ENCODE measurements around the gene WNK2.

The WNK2 gene

DNA sequence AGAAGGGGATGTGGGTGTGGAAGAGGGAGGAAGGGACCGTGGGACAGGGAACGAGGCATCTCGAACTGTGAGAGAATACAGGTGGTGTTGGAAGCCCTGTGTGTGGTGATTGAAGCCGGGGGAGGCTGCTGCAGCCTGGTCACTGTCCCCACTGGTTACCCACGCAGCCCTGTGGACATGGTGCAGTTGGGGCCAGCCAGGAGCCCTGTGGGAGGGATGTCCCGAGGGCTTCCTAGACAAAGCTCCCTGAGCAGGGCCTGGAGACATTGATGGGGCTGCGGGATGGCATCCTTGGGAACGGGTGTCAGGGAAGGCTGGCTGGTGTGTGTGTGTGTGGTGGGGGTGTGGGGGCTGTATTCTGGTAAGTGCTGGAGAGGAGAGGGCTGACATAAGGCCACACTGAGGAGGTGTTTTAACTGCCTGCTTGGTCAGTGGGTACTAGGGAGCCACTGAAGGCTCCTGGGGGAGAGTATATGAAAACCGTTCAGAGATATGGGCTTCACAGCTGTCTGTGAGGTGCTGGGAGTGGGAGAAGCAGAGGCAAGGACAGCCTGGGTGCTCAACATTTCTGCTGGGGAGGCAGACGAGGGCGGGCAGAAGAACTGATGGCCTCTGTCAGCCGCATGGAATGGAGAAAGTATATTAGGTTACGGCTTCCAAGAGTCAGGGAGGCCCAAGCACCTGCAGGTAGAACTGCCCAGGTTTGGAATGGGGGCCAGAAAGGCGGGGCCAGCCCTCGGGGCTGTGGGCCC lies 20.0 kb downstream of the WNK2 start:
- DNase-seq = no peak

DNA sequence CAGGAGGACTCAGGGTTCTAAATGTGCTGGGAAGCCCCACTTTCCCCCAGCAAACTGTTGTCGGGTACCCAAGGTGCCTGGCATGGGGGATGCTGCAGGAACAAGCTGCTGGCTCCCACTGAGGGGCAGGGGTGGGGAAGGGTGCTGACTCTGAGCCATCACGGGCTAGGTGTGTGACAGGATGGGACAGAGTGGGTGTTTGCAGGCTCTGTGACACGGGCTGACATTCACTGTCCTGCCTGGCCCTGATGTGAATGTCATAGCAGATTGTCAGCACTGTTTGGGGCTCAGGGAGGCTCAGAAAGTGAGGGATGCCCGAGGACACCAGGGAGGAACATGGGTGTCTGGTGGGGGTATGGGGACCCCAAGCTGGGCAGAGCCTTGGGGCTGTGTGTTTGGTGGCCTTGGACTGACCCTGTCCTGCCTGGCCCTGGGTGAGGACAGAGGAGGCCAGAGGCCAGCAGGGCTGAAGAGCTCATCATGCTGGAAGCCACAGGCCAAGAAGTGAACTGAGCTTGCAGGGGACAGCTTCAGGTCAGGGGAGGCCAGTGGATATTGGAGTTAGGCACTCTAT lies 20.6 kb downstream of the WNK2 start:
- no peak for DNase-seq

DNA sequence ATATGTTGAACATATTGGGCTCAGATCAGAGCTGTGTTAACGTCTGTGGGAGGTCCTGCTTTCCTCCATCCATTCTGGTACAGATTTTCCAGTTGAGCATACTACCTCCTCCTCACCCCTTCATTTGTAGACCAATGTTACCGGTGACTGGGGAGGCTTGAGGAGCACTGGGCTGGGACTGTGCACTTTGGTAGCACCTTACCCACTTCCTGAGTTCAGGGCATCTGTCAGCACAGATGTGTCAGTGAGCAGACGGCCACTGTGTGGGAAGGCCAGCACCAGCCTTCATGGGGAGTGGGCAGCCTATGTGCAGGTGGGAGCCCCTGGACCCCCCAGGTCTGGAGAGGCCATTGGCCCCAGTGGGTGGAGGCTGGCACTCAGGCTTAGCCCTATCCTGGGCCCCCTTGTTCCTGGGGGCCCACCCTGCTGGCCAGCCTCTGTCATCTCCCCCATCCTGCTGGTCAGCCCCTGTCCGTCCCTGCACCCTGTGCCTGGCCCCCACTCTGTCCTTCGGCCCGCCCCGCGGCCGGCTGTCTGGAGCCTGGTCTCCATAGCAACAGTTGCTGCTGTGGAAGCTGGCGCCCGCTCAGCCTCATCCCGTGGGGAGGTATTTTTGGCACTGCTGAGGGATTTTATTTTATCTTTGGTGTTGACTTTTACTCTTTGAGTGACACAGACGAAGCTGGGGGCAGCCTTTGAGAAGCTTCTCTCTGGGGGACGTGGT lies 21.3 kb downstream of the WNK2 start:
- no peak for DNase-seq

DNA sequence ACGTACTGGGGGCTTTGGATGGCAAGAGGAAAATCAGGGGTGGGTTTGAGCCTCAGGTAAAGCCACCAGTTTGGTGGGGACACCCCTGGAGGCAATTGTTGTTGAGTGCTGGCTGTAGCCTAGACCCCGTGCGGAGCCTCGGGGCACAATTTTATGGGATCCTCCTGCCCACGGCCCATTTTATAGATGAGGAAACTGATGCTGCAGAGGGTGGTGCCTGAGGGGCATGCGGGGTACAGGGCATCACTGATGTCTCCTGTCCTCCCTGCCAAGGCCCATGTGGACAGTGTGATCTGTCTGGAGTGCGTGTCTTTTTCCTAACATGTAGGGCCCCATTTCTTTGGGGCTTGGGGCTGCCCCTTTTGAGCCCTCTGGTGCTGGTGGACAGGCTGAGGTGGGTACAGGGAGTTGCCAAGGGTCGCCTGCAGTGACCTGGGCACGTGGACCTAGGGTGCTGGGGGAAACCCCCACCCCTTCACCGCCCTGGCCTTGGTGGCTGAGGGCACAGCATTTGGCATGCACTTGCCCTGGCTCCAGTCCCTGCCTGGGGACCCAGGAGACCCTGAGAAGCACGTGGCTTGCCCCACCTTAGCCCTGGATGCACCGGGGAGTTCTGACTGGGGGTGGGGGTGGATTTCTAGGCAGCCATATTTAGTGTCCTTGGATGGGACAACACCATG lies 22.1 kb downstream of the WNK2 start:
- no peak for DNase-seq

DNA sequence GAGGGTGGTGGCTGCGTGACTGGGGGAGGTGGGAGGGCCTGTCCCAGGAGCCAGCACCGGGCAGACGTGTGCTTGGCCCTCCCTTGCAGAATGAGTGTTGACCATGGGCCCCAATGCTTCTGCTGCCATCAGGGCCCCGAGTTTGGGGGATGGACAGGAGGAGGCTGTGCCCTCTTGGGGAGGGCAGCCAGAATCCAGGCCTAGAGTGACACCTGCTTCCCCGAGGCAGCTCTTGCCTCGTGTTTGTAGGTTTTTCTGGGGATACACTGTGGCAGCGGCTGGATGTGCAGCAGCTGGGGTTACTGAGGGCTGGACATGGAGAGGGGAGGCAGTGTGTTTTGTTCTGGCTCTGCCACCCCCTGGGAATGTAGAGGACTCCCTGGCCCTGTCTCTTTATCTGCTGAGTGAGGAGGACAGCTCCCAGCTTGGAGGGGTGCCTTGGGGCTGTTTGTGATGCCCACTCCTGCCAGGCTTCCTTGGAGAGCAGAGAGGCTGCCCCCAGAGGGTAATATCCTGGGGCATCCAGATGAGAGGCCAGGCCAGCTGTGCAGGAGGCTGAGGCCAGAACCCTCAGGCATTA lies 22.7 kb downstream of the WNK2 start:
- DNase-seq = no peak

DNA sequence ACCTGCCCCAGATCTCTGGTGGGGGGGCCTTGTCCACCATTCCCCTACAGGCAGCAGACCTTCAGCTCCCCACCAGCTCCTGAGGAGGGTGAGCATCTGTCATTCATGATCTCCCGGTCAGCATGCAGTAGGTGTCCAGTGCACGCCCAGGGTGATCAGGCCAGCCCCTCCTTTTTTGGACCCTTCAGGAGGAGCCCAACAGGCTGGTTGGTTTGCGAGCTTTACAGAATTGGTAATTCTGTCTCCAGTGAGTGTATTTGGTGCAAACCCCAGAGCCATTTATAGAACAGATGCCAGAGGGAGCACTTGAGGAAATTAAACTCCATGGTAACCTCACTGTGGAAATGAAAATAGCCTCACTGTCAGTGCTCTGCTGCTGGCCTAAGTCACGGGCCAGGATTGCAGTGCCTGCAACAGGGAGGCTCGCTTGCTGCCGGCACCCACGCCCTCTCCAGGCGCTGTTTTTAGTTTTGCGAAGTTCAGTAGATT lies 23.4 kb downstream of the WNK2 start:
- DNase-seq = no peak

DNA sequence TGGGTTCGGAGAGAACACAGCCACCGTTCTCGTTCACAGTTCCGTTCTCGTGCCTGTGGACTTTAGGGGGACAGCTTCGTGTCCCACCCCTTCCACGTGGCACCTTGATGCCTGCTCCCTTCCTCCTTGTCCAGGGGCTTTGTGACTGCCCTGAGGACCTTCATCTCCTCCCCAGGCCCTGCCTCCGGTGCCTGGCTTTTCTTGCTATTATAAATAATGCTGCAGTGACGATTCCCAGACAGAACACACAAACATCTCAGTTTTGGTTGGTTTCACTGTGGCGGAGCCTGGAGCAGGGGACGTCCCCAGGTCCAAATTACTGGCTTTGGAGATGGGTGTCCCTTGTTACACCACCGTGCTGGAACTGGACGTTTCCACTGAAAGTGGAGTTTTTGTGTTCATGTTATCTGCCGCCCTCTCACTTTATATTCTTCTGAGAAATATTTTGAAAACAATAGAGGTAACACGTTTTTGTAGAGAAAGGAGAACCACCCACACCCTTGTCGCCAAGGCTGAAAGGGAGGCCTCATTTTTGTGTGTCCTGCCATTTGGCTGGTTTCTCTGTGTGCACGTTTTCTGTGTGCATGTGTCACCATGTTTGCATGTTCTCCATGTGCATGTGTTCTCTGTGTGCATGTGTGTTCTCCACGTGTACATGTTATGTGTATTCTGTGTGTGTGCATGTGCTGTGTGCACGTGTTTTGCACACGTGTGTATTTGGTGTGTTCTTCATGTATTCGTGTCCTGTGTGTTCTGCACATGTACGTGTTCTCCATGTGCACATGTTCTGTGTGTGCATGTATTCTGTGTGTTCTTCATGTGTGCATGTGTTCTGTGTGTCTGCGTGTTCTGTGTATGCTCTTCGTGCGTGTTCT lies 24.2 kb downstream of the WNK2 start:
- DNase-seq = no peak

DNA sequence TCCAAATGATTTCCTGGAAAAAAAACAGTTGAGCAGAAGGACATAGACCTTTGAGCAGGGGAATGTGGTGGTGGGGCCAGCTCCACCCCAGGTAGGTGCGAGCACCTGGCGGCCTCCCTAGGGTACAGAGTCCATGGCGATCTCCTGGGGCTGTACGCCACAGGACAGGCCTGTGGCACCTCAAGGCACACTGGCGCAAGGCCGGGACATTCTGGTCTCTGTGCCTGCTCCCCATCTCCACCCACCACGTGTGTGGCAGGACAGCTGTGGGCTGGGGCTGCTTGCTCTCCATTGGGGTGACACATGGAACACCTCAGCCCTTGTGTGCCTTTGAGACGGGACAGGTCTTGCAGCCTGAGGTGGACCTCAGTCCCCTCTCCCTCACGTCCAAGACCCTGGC lies 25.2 kb downstream of the WNK2 start:
- no peak for DNase-seq

DNA sequence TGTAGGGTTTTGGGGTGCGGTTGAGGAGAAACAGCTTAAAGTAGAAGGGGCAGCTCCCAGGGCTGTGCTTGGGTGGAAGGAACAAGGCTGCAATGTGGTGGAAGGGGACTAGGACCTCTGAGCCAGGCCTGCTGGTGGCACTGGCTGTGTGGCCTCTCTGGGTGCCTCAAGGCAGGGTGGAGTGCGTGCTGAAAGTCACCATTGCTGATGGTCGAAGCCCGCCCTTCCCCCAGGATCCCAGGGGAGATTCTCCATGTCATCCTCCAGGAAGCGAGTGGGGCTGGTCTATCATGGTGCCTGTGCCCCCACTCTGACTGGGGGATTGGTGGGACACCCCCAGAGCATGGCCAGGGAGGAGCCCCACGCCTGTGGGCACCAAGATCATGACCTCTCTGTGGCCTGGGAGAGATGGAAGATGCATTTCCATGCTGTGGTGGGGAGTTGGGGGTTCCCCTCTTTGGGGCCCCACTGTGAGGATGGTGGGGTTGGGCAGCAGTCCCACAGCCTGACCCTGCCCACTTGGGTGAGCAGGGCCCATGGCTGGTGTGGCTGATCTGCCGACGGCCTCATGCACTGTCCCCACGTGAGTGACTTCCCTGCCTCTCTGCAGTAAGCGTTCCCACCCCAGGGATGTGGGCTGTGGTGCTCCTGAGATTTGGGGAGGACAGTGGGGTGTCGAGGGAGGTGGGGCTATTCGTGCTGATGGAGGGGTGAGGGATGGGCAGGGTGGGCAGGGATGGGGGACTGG lies 25.8 kb downstream of the WNK2 start:
- no peak for DNase-seq

DNA sequence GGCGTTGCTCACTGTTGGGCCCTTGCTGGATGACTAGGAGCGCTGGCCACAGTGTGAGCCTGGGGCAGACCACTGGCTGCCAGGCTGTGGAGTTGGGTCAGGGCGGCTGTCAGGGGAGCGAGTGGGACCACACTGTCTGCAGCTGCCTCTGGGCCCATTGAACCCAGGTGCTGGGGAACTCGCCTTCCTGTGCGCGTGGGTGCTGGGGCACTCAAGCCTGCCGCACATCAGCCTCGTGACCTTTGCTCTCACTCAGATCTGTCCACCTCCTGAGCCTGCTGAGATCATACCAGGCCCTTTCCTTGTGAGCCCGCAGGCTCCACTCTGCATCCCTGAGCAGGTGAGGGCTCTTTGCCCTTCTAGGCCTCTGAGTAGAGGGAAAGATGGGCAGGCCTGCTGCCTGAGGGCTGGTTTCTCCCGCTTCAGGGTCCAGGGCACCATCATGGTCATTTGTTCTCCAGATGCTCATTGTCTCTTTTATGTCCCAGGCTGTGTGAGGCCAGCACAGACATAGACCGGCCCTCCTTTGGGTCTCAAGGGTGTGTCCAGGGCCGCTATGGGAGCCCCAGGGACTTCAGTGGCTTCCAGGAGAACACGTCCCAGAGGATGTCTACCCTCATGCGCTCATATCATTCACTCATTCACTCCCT lies 26.5 kb downstream of the WNK2 start:
- DNase-seq = no peak

DNA sequence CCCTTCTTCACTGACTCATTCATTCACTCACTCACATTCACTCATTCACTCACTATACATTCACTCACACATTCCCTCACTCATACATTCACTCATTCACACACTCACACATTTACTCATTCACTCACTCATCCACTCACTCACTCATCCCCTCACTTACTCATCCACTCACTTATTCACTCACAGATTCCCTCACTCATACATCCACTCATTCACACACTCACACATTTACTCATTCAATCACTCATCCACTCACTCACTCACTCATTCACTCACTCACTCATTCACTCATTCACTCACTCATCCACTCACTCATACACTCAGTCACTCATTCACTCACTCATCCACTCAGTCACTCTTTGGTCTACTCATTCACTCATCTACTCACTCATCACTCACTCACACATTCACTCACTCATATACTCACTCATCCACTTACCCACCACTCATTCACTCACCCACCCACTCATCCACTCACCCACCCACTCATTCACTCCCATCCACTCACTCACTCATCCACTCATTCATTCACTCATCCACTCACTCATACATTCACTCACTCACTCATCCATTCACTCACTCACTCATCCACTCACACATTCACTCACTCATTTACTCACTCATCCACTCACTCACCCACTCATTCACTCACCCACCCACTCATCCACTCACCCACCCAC lies 27.2 kb downstream of the WNK2 start:
- no peak for DNase-seq

DNA sequence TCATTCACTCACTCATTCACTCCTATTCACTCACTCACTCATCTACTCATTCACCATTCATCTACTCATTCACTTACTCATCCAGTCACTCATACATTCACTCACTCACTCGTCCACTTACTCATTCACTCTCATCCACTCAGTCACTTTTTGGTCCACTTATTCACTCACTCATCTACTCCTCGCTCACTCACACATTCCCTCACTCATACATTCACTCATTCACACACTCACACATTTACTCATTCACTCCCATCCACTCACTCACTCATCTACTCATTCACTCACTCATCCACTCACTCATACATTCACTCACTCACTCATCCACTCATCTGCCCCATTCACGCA lies 27.7 kb downstream of the WNK2 start:
- no peak for DNase-seq

DNA sequence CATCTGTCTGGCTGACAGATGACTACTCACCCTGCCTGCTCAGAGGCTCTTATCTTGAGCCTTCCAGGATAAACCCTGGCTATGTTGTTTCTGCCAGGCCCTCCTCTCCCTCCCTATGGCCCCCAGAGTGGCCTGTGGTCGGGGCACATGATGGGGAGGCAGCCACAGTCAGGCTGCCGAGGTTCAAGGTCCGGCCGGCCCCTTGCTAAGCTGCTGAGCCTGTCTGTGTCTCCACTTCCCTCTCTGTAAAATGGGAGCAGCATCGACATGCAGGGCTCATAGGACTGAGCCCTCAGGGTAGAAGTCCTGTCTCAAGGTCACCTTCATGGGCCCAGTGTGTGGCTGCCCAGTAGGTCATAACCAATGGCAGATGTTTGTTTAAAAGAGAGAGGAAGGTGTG lies 28.5 kb downstream of the WNK2 start:
- no peak for DNase-seq

DNA sequence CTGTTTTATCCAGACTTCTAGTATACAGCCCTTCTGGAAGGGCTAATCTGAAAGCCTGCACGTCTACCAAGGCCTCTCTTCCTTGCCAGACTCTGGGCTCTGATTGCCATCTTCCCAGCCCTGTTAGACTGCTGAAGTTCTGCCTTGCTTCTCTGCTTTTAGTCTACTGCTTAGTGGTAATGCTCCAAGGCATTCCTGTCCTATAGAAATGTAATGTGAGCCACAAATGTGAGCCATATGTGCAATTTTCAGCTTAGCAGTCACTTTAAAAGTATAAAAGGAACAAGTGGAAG lies 32.1 kb downstream of the WNK2 start:
- DNase-seq = no peak

DNA sequence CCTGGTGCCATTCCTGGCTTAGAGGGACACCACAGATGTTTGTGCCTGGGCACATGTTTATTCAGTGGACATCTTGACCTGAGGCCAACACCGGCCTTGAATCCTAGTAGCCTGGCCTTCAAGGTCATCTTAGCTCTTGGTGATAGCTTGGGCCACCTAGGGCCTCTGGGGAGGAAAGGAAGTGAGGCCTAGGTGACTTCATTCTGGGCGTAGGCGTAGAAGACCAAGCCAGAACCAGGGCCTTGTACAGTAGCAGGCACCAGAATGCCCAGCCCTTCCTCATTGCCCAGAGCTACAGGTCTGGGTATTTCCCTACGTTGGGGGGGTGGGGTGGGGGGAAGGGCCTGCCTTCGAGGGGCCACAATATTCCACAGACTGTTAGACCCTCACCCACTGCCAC lies 33.8 kb downstream of the WNK2 start:
- DNase-seq = peak; percentile 12

DNA sequence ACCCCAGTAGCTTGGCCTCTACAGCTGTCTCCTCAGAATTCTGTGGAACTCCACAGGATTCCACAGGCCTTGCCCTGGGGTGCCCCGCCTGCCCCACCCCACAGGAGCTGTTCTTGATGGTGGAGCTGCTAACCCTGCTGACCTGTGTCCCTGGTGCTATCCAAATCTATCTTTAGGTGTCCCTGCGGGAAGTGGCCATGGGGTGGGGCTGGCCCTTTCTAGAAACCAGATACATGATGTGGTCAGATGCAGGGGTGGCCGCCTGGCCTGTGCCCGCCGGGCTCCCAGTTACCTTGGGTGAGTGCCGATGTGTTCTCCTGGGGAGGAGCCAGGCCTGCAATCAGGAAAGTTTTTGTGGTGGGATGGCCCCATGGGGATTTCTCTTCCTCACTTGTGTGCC lies 34.2 kb downstream of the WNK2 start:
- DNase-seq = no peak

DNA sequence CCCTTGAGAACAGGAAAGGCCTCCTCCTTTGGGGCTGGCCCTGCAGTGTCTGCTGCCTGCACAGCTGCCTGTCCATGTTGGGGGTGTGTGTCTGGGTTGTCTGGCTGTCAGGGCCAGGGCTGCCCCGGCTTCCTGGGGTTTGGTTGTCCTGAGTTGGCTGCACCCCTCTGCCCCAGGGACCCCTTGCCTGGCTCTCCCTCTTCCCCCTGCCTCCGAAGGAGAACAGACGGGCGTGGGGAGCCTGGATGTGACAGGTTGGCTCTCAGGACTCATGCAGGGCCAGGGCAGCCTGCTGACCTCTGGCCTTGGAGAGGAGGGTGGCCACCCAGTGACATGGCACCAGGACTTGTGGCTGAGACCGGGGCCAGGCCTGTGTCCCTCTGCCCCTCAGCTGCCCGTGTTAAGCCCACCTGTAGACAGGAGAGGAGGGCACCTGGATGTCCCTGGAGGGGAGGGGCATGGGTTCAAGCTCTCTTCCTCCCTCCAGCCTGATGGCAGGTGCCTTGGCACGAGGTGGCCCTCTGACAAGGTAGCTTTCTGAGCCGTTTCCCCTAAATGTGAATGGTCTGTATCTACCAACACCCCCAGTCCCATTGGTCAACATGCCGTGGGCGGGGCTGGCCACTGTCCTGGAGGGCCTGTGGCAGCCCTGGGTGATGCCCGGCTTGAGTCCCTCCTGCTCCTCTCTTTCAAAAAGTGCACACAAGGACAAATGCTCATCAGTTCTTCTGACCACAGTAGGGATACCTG lies 34.9 kb downstream of the WNK2 start:
- DNase-seq = no peak

DNA sequence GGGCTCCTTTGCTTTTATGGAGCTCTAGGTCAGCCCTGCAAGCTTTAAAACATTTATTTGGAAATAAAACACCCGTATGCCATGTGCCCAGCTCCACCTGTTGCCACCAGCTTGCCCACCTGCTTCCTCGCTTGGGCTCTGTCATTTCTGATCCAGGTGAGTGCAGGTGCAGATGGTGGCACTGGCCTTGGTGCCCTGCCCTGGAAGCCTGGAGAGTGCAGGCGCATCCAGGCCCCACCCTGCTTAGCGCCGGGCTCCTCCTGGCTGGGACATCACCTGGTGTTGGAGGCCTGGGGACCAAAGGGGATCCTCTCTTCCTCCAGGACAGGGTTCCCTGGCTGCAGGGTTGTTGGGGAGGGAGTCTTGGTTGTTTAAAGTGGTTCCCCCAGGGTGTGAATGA lies 35.8 kb downstream of the WNK2 start:
- DNase-seq = no peak

DNA sequence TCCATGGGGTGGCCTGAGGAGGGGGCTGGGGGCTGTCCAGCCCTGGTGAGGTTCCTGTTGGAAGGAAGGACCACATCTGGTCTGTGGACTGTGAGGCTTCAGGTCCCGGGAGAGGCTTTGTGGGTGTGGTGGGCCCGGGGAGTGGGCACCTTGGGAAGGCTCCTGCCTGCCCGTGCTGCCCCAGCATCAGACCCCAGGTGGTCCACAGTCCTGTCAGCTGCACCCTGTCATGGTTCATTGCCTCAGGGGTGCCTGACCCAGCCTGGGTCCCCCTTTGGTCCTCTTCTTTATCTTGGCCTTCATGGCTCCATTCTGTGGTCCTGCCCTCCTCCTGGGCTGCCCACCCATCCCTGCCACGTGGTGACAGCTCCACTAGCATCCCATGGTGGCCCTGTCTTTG lies 36.7 kb downstream of the WNK2 start:
- DNase-seq = no peak

DNA sequence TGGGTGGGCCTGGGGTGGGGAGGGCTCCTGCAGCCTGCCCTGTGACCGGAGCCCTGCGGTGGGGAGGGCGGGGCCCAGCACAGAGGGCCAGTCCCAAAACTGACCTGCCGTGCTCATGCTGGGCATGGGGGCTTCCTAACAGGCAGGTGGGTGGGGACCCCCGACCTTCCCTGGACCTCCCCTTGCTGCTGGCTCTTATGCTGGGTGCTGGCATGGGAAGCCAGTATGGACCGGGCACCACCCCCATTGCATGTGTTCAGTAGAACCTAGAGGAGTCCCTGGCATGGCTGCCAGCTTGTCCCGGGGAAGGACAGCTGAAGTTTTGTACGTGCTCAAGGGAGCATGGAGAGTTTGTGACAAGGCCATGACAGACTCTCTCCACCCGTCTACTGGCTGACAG lies 37.1 kb downstream of the WNK2 start:
- no peak for DNase-seq
